NCI-H748 treated with DMSO at 0.1 percent for 48 hours (cell line): ENCODE data around the gene PLA2G4A.

Experiments
- DNase-seq: peaks from one replicate; lab custom pipeline; 2025; lab: John Stamatoyannopoulos, UW

The PLA2G4A gene

DNA sequence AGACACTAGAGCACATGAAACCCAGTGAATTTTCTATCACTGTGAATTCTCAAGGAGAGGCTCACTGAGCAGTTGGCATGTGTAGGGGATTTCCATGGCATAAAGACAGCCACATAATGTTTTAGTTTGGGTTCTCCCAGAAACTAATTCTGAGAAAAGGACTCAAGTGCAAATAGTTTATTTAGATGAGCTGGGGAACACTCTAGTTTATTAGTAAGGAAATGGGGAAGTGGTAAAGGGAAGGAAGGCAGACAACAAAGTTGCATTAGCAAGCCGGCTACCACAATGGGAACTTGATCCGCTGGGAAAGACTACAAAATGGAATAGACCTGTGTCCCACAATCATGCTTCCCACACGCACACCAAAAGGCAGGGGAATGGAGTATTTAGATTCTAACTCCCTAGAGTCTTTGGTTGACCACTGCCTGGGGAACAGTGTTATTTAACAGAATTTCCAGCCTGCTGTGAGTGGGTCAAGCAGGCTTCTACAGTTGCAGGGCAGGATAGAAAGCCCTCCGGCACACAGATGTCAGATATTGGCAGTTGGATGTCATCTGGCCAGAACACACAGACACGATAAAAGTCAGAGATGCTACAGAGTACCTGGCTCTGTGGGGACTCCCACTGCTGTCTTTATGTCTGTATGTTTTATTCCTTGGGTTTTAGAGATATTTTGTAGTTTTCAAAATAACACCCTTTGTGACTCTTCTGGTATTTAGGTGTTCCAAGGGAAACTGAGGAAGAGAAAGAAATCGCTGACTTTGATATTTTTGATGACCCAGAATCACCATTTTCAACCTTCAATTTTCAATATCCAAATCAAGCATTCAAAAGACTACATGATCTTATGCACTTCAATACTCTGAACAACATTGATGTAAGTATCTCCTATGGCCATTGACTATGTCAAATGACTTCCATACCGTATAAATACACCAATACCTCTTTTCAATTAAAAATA is 150.1 kb downstream of the PLA2G4A start:
- DNase-seq = no peak

DNA sequence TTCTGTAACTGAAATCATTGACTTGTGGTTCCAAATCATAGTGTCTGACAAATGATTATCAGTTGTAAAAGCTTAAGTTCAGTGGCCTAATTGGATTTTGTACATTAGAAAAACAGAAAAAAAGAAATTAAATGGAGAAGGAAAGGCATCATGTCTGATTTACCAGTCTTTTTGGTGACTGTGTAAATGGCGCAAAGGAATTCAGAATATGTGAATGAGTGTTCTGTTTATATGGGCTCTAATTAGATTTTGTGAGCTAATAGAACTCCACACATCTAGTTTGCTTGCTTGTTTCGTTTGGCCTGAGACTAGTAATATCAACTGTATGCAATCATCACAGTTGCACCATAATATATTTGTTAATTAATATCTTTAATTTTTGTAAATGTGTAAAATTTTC is 151.7 kb downstream of the PLA2G4A start:
- DNase-seq = no peak

DNA sequence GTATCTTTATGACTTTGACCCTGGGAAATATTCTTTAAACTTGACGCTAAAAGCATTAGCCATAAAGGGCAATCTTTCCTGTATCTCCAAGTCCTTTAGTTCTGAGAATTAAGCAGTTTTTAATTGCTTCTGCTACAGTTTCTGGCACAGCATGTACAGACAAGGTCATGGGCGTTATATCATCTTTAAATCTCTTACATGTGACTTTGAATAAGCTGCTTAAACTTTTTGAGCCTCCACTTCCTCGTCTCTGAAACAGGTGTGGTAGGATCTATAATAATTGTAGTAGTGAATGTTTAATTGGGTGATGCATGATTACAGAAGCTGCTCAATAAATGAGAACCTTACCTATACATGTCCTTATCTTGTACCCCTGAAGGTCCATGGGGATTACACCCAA is 153.4 kb downstream of the PLA2G4A start:
- DNase-seq = no peak

- DNase-seq = no peak
These were observed 154.6 kb downstream of the PLA2G4A start for GRCh38 chr1:186983327-186983726.

- no peak for DNase-seq
These were observed 156.2 kb downstream of the PLA2G4A start for GRCh38 chr1:186984959-186985358.

GRCh38 chr1:186985889-186986491 is 157.2 kb downstream of the PLA2G4A start:
- peak; percentile 22 for DNase-seq

DNA sequence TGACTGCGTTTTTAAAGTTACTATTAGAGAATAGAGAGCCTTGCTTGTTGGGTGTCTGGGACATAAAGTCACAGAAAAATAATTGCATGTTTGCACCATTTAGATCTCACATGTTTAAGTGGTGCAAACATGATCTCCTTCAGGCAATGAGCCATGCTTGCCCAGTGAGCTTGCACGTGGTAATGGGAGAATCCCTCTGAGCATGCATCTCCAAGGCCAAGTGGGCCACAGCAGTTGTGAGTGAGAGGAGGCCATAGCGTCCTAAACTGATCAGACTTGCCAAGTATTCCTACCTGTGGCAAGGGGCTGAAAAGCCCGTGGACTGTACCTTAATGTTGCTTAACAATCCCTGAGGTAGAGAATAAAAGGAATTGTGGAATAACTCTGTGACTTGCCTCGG is 158.3 kb downstream of the PLA2G4A start:
- DNase-seq = no peak

DNA sequence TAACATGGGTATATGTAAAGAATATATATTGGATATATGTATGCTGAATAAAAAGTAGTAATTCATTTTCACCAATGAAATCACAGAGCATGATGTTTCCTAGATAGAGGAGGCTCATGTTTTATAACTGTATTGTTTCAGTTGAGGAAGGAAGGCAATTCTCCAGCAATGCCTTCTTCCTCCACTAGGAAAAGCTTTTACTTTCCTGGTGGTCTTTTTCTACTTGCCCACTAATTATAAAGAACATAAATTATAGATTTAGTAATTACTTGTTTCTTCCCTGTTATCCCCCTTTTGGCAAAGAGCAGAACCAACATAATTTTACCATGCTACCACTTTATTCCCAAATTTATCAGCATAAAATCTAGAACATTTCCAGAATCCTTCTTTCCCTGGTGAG is 159.0 kb downstream of the PLA2G4A start:
- DNase-seq = no peak

DNA sequence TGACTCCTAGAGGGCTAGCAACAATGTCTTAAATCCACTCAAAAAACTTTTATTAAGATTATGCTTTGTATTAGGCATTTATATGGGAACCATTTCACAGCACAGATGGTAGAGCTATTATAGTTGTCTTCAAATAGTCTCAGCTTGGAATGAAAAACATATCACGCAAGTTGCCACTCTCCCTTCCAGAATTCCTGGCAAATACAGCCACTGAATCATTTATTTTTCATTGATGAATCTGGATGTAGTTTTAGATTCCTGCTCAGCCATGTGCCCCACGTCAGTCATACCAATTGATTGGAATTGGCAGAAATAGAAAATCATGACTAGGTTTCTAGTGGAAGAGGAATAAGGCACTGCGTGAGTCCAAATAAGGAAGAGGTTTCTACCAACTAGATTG is 165.2 kb downstream of the PLA2G4A start:
- DNase-seq = no peak

- DNase-seq = no peak
These were observed 166.1 kb downstream of the PLA2G4A start for GRCh38 chr1:186994897-186995296.

DNA sequence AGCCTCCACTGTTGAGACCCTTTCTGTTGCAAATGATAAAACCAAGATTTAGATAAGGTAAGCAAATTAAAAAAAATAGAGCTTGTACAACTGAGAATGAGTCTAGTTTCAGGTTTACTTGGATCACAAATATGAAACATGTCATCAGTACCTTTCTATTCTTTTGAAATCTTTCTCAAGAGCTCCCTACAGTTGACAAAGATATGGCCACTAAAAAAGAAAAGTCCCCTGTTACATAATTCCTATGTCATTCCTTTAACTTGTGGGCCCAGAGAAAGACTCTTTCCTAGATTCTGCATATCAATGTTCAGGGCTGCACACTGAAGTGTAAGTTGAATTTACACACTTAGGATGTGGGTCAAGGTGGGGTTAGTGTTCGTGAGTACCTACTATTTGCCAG is 168.1 kb downstream of the PLA2G4A start:
- no peak for DNase-seq

- no peak for DNase-seq
These were observed 169.1 kb downstream of the PLA2G4A start for GRCh38 chr1:186997877-186998276.

DNA sequence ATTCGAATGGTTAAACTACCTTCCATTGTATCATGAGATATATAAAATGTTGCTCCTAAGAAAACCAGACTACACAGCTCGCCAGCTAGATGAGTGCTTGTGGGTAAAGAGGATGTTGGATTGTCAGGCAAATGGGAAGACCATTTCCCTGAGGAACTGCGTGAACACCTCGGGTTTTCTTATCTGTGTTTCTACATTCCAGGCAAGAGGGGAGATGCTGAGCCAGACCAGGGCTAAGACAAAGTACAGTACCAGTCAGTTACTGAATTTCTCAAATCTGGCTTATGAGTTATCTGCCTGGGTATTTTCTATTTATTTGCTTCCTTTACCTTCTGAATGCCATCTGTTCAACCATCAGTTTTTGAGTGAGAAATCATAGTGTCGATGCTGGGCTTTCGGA is 170.8 kb downstream of the PLA2G4A start:
- DNase-seq = no peak

DNA sequence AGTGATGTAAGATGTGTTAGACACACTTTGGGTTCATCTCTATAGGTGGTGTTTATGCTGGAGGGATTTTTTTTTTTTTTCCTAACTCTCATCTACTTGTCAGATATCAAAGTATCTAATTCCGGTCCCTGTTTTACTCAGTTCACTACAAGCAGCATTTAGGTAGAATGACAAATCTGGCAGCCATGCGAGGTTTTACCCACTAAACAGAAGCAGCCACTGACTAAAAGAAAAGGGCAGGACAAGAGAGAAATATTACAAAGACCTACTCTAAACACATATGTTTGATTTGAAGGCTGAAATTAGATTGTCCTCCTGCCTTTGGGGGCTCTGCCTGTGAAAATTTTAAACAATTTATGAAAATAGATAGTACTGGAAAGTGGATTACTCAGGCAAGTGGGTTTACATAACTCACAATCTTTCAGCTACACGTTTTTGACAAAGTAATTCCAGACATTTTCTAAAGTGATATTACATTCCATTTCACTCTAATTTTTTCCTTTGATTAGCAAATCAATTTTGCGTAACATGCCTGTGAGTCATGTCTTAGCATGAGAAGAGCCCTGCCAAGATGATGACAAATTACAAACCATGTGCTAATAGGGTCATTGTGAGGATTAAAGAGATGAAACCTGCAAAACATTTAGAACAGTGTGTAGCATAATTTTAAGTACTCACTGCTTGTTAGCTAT is 172.6 kb downstream of the PLA2G4A start:
- no peak for DNase-seq

DNA sequence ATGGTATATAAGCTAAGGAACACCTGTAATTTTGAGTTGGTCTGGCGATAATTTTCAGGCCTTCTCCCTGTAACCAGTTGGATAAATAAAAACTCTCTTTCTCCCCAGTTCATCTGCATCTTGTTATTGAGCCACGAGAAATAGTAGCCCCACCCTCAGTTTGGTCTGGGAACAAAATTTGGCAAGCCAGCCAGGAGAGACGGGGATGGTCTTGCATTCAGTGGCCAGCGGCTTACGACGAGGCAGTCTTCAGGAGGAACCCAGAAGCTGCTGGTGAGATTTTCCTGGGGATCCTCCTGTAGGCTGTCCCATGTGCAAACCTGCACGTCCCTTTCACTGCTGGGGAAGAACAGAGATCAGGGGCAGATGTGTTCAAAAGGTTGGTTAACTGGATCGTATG is 174.6 kb downstream of the PLA2G4A start:
- no peak for DNase-seq

DNA sequence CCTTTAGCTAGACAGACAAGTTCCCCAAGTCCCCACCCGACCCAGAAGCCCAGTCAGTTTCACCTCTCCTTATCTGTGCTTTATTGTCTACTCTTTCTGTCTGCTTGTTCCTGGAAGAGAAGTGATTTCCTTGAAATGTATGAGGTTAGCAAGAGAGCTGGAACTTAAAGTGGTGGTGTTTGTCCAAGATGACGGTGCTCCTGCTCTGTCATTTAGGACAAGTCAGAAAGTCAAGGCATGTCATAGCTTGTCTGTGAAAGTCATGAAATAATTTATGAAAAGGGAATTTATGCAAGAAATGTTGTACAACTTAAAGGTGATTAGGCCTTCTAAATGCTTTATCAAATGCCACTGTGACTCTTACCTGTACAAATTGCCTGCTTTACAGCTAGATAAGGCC is 178.1 kb downstream of the PLA2G4A start:
- DNase-seq = no peak

- DNase-seq = no peak
These were observed 180.6 kb downstream of the PLA2G4A start for GRCh38 chr1:187009320-187009719.

DNA sequence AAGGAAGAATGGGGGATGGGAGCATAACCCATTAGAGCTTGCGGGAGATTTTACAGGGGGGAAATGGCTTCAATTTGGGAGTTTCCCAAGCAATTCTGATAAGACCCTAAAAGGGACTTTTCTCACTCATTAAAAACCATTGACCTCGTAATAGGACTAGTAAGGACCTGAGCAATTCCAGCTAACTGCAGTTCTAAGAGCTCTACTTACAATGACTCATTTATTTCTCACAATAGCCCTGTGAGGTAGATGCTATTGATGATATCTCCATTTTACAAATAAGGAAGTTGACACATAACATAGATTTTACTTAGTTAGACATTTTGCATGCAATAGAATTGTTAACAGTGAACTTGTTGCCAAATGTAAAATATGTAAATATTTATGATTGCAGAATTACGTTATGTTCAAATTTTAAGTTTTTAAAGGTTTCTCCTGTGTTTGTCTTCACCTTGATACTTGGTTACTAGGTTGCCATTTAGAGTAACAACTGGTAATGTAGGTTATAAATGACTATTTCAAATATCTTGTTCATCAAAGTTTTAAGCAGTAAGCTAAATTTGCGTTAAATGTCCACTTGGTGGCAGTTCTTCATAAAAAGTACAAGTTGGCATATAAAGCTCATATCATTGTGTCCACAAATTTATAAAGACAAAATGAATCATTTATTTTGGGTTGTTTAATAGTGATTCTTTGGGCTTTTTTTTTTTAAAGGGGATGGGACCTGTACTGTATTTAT is 182.0 kb downstream of the PLA2G4A start:
- no peak for DNase-seq

GRCh38 chr1:187013582-187014200 is 184.9 kb downstream of the PLA2G4A start:
- DNase-seq = no peak

DNA sequence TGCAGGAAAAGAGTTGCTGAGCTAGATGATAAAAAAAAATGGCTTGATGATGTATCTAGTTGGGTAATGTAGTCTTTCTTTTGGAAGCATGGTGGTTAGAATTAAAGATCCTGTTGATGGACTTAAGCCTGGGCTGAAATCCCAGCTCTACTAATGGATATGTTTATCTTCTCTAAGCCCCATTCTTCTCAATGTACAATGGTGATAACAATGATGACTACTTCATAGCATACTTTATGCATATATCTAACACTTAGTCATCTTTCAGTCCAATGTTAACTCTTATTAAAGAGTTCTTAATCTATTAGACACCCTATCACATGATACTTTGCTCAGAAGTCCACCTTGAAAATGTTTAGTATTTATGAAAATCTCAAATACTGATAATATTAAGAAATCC is 189.5 kb downstream of the PLA2G4A start:
- no peak for DNase-seq

- no peak for DNase-seq
These were observed 198.5 kb downstream of the PLA2G4A start for GRCh38 chr1:187027253-187027652.
